GM19238 (cell line): Measurements from ENCODE around the gene NPM3.

Experiments
- DNase-seq: peaks from one replicate; pipeline ENCODE4 v3.0.0; 2011; ENCODE audit warnings: low spot score; ENCODE audit not compliant: insufficient read length

NPM3 gene

GRCh38 chr10:101775273-101776160, 7.7 kb downstream of the NPM3 start, which contains the start of gene FGF8:
Gene FGF8, minus strand, starts transcription at chr10:101776114. Its CDS starts 214 bp downstream, at chr10:101775900.
- no peak for DNase-seq

GRCh38 chr10:101774589-101775272, 8.5 kb downstream of the NPM3 start:
- no peak for DNase-seq

GRCh38 chr10:101773923-101774588, 9.2 kb downstream of the NPM3 start:
- DNase-seq: no peak

- DNase-seq: no peak
Measured at GRCh38 chr10:101772895-101773761, 10.1 kb downstream of the NPM3 start.

GRCh38 chr10:101772017-101772894, 11.0 kb downstream of the NPM3 start:
- DNase-seq: no peak

- DNase-seq: no peak
Measured at GRCh38 chr10:101771380-101771779, 11.9 kb downstream of the NPM3 start.

GRCh38 chr10:101770331-101771215, 12.7 kb downstream of the NPM3 start:
- DNase-seq: no peak

GRCh38 chr10:101769541-101770180, 13.6 kb downstream of the NPM3 start:
- no peak for DNase-seq

GRCh38 chr10:101768791-101769170, 14.5 kb downstream of the NPM3 start:
- DNase-seq: no peak

- DNase-seq: no peak
Measured at GRCh38 chr10:101767966-101768790, 15.1 kb downstream of the NPM3 start.

GRCh38 chr10:101767600-101767945, 15.7 kb downstream of the NPM3 start:
- DNase-seq: no peak

- no peak for DNase-seq
Measured at GRCh38 chr10:101766753-101767599, 16.3 kb downstream of the NPM3 start.

- DNase-seq: no peak
Measured at GRCh38 chr10:101766306-101766705, 16.9 kb downstream of the NPM3 start.

- DNase-seq: no peak
Measured at GRCh38 chr10:101763141-101763846, 20.0 kb downstream of the NPM3 start.

GRCh38 chr10:101762736-101763135, 20.5 kb downstream of the NPM3 start:
- no peak for DNase-seq

- DNase-seq: no peak
Measured at GRCh38 chr10:101761226-101761625, 22.0 kb downstream of the NPM3 start.
